Esophagus (tissue), 2 donors: ENCODE results near the gene FRG2. TPM values are rescaled to one million over a fixed set of nuclear protein-coding genes. Genes with fewer than 3 reads are reported as not detected.
"Not testable (repeated sequence)": the region's sequence is repeated elsewhere in the genome, so short reads cannot be mapped to it uniquely, and the experiment has no call there.

Source experiments
- H3K27ac ChIP-seq, 2 donors: one replicate each; pipeline ENCODE4 v1.5.1; 2013; ENCODE audit warnings: low read depth in 2 of 2, mild to moderate bottlenecking in 2 of 2, inconsistent platforms in 1 of 2, low read length in 1 of 2, moderate library complexity in 1 of 2
- H3K27me3 ChIP-seq, 2 donors: one replicate each; pipeline ENCODE4 v1.6.1; 2013; ENCODE audit warnings: low read length in 2 of 2, control low read depth in 1 of 2, mild to moderate bottlenecking in 1 of 2; ENCODE audit not compliant: insufficient read depth in 2 of 2, control insufficient read depth in 1 of 2
- H3K36me3 ChIP-seq, 2 donors: one replicate each; pipeline ENCODE4 v1.6.1; 2013; ENCODE audit warnings: low read length in 1 of 2; ENCODE audit not compliant: control insufficient read depth in 2 of 2, insufficient read depth in 2 of 2
- H3K4me1 ChIP-seq, 2 donors: one replicate each; pipeline ENCODE4 v1.6.1; 2013; ENCODE audit warnings: low read length in 1 of 2; ENCODE audit not compliant: control insufficient read depth in 2 of 2, insufficient read depth in 2 of 2
- H3K4me3 ChIP-seq, 2 donors: one replicate each; pipeline ENCODE4 v1.5.1; 2013; ENCODE audit warnings: low read length in 2 of 2, mild to moderate bottlenecking in 2 of 2, low read depth in 1 of 2, moderate library complexity in 1 of 2
- H3K9me3 ChIP-seq, 2 donors: one replicate each; pipeline ENCODE4 v1.6.1; 2013; ENCODE audit warnings: mild to moderate bottlenecking in 2 of 2, low read depth in 1 of 2, low read length in 1 of 2, moderate library complexity in 1 of 2; ENCODE audit not compliant: control insufficient read depth in 2 of 2, insufficient read depth in 1 of 2
- WGBS, 2 donors: extraction: QIAGEN DNeasy Blood & Tissue Kit; methylation state at CpG; one replicate each; pipeline ENCODE4 v1.1.7; 2013; 5-methylcytosine and 5-hydroxymethylcytosine counted together
- polyA plus RNA-seq, 2 donors: library from polyadenylated mRNA; stranded (reverse); fragments of 200-250 nt; gene quantifications; one replicate each; pipeline ENCODE4 v1.2.3, GENCODE V29; 2013
- donor health status: healthy with polysubstance abuse.
- donor health status: Bipolar disorder and iron deficiency.

The FRG2 gene
- not detected for polyA plus RNA-seq

DNA sequence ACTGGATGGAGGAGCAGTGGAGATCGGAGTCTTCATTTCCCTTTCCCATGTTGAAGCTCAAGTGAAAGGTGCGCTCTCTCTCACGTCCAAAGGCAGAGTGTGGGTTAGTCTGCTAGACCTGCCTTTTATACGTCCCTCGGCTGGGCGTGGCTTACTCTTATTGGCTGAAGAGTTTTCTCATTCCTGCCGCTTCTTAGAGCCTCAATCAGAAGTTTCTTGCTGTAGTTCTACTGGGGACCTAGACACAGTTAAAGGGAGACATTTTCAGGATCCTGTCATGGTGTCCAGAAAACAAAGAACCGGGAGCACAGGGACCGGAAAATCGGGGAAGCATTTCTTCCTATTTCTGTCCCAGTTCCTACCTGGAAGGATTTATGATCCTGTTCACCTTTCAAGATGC, at the start of gene FRG2:
Gene FRG2, minus strand, starts transcription at position 101 of the 400 bp plus-strand sequence. Its CDS starts 52 bp downstream, at position 49.
- H3K4me1 ChIP-seq, H3K27me3 ChIP-seq, H3K36me3 ChIP-seq, H3K9me3 ChIP-seq, H3K4me3 ChIP-seq, H3K27ac ChIP-seq: not testable (repeated sequence)
- WGBS, 2 donors, result 70 to 74% methylated on average over 1 to 3 of the region's 10 CpGs

DNA sequence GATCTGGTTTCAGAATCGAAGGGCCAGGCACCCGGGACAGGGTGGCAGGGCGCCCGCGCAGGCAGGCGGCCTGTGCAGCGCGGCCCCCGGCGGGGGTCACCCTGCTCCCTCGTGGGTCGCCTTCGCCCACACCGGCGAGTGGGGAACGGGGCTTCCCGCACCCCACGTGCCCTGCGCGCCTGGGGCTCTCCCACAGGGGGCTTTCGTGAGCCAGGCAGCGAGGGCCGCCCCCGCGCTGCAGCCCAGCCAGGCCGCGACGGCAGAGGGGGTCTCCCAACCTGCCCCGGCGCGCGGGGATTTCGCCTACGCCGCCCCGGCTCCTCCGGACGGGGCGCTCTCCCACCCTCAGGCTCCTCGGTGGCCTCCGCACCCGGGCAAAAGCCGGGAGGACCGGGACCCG, 41.3 kb upstream of the FRG2 start:
- not testable (repeated sequence) for H3K4me1 ChIP-seq
- WGBS, 2 donors, result 55 to 63% methylated on average over 30 to 37 of the region's 45 CpGs

DNA sequence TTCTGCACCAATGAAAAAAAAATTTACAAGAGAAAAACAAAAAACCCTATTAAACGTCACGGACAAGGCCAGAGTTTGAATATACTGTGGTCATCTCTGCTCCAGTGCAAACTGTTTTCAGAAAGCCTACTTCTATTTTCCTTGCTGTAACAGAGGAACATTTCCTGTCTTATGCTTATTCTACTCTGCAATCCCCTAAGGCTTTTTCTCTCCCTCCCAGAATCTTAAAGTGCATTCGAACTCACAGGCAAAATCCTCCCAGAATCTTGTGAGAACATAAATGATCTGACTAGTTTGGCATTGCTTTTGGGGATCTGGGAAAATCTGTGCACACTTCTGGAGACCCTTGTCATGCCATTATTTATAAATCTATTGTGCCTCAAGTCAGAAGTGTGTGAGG, 37.7 kb upstream of the FRG2 start:
- not testable (repeated sequence) for H3K36me3 ChIP-seq, H3K27me3 ChIP-seq, H3K9me3 ChIP-seq, H3K4me3 ChIP-seq, H3K27ac ChIP-seq, H3K4me1 ChIP-seq
- 15 to 20% methylated on average over 3 of the region's 3 CpGs for WGBS, 2 donors

More for the DNA sequence above, 41.3 kb upstream of the FRG2 start:
- H3K36me3 ChIP-seq, H3K27ac ChIP-seq, H3K4me3 ChIP-seq, H3K9me3 ChIP-seq, H3K27me3 ChIP-seq: not testable (repeated sequence)

DNA sequence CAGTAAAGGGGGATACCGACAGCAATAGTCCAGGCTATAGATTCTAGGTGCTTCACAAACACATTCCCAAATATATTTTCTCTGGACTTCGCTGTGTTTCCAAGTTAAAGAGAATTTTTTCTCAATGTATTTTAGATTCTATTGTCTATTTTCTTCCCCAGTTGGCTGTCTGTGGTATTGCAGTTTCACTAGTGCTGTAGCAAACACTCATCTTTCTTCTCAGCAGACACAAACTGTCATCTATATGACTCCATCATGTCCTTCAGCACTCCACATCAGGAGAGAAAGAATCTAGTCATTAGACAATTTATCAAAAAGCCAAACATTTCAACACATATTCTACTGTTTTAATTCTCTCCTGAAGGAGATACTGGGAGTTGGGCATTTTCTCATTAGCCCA, 37.3 kb upstream of the FRG2 start, which contains the start of gene DBET:
Gene DBET, plus strand, starts transcription at position 161 of the 400 bp plus-strand sequence.
- 35 to 52% methylated on average over 2 of the region's 2 CpGs for WGBS, 2 donors
- H3K36me3 ChIP-seq, H3K27me3 ChIP-seq, H3K4me1 ChIP-seq, H3K27ac ChIP-seq, H3K9me3 ChIP-seq, H3K4me3 ChIP-seq: not testable (repeated sequence)

DNA sequence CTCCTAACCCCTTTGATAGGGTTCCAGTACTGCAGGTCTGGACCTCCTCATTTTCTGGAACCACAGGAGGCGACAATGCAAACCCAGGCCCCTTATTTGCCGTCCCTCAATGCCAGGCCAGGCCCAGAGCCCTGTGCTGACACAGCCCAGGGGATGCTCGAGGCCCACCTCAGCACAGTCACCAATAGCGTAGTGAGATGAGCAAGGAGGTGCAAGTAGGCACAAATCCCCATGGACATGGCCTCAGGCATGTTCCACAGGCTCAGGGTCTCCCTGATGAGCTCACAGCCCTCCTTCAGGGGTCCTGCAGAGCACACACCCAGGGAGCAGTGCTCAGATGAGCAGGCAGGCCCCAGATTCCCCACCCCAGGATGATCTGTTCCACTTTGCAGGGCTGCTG, 31.9 kb upstream of the FRG2 start:
- 65 to 66% methylated on average over 2 to 4 of the region's 4 CpGs for WGBS, 2 donors
- not testable (repeated sequence) for H3K4me1 ChIP-seq, H3K36me3 ChIP-seq, H3K4me3 ChIP-seq, H3K27me3 ChIP-seq, H3K27ac ChIP-seq, H3K9me3 ChIP-seq

DNA sequence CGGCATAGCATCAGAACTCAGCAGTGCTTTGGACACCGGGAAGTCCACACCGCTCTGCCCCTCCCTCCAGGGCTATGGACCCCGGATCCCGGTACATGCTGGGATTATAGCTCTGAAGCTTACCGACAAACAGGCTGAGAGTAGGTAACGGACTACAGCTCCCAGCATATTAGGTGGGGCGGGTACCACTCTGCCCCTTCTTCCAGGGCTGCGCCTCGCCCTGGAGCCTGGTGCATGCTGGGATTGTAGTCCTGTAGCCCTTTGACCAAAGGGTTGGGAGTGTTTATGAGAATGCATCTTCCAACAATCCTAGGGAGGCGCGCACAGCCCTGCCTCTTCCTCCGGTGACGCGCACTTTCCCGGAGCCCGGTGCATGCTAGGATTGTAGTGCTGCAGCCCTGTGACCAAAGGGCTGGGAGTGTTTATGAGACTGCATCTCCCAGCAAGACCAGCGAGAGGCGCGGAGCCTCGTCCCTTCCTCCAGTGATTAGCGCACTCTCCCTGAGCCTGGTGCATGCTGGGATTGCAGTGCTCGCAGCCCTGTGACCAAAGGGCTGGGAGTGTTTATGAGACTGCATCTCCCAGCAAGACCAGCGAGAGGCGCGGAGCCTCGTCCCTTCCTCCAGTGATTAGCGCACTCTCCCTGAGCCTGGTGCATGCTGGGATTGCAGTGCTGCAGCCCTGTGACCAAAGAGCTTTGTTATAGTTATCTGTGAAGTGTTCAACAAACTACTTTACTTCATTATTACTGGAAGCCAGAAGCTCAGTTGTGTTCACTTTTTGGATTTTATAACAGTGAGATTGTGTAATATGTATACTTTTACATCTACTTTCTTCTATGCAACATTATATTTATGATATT, 22.6 kb upstream of the FRG2 start:
- H3K4me1 ChIP-seq, H3K27me3 ChIP-seq, H3K36me3 ChIP-seq, H3K9me3 ChIP-seq, H3K27ac ChIP-seq, H3K4me3 ChIP-seq: not testable (repeated sequence)
- WGBS, 2 donors, result 36% methylated on average over 6 of the region's 28 CpGs

DNA sequence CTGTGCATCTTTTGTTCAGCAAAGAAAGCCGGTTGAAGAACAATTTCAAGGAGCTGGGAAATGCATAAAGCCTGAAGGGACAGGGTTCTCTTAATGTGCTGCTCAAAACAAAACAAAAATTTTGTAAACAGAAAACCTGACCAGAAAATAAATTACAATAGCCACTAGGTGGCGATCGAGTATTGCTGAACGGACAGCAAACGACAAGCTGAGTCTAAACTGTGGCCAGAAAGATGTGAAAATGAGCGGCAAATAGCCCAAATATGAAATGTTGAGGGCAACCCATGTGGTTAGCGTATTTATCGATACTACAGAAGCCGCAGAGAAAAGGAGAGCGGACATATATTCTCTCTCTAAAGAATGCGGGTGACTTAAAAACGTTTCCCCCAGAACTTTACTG, 20.6 kb upstream of the FRG2 start:
- WGBS, 2 donors, result 11 to 22% methylated on average over 1 of the region's 12 CpGs
- H3K27me3 ChIP-seq, H3K4me1 ChIP-seq, H3K27ac ChIP-seq, H3K9me3 ChIP-seq, H3K4me3 ChIP-seq, H3K36me3 ChIP-seq: not testable (repeated sequence)

DNA sequence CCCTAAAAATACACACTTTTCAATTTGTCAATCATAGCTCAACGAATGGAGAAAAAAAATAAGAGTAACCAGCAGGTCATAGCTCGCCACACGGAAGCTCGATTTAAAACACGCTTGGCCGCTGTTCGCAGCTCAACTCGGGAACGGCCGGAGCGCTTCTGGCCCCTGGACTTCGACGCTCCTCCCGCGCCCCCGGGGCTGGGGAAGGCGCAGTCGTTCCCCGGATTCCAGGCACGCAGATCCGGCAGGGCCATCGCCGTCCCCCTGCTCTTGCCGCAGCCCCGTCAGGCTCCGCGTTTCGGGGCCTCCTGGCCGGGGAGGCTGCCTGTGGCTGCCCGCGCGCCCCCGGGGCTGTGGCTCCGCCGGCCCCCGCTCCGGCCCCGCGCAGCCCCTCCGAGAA, 13.8 kb upstream of the FRG2 start:
- 28 to 32% methylated on average over 27 to 32 of the region's 40 CpGs for WGBS, 2 donors
- H3K27ac ChIP-seq, H3K9me3 ChIP-seq, H3K4me1 ChIP-seq, H3K36me3 ChIP-seq, H3K4me3 ChIP-seq, H3K27me3 ChIP-seq: not testable (repeated sequence)

DNA sequence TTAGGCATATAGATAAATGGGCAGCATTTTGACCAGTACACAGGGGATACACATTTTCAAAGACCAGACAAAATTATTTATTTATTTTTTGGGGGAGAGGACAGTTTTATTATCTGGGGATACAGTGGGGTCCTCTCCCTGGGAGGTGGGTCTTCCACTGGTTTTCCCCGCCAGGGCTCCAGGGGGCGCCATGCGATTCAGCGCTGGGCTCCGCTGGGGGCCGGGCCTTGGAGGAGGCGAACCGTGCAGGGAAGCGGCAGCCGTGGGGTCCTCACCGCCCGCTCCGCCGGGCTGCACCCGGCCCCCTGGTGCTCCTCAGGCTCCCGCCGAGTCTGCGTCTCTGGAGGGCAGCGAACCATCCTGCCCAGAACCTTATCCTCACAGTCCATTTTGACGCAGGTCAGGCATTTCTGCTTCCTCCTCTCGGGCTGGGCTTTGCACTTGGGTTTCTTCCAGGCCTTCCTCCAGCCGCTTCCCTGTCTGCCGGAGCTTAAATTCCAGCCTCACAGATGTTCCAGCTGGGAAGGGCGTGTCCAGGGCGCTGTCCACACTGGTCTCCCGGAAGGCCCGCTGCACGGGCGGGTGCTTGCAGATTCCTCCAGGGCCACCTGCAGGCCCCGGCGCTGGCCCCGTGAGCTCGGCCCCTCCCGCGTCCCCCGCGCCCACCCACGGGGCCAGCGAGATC, 10.8 kb upstream of the FRG2 start:
- not testable (repeated sequence) for H3K27me3 ChIP-seq, H3K27ac ChIP-seq, H3K36me3 ChIP-seq, H3K4me1 ChIP-seq, H3K4me3 ChIP-seq, H3K9me3 ChIP-seq
- 0 to 2% methylated on average over 1 to 6 of the region's 39 CpGs for WGBS, 2 donors

DNA sequence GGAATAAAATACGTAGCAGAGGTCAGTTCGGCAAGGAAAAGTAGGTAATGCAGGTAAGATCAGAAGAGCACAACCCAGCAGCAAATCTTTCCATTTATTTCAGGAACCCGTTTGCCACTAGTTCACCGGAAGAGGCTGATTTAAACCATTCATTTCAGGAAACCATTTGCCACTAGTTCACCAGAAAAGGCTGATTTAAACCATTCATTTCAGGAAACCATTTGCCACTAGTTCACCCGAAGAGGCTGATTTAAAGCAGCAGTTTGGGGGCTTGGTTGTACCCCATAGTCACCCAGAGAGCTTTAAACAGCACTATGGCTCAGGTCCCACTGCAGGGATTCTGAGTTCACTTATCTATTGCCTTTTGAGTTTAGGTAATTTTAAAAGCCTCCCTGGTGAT, 4.2 kb upstream of the FRG2 start:
- H3K36me3 ChIP-seq, H3K27ac ChIP-seq, H3K9me3 ChIP-seq, H3K4me1 ChIP-seq, H3K27me3 ChIP-seq, H3K4me3 ChIP-seq: not testable (repeated sequence)
- 35 to 56% methylated on average over 3 of the region's 5 CpGs for WGBS, 2 donors
